Activated T-helper 2 cell treated with anti-CD3 and anti-CD28 coated beads, Interferon-gamma antibody, Interleukin-2, Interleukin-4, amounts not matched to agents 10 μg/mL and 5 μg/mL and 100 μg/mL, durations not matched to agents 14 hours and 24 hours and 36 hours (primary cell): ENCODE measurements around the gene HIF3A. TPM values are rescaled to one million over a fixed set of nuclear protein-coding genes. Genes with fewer than 3 reads are reported as not detected.
"Not testable (repeated sequence)": the region's sequence is repeated elsewhere in the genome, so short reads cannot be mapped to it uniquely, and the experiment has no call there.

Source experiments
- DNase-seq: peaks from one replicate; pipeline ENCODE4 v3.0.0; 2021; ENCODE audit warnings: low spot score
- H3K27ac Mint-ChIP-seq: one replicate; pipeline ENCODE4 v1.8.0; 2021; ENCODE audit warnings: mixed read lengths
- H3K27me3 Mint-ChIP-seq: one replicate; pipeline ENCODE4 v1.8.0; 2021; ENCODE audit warnings: low read depth, mixed read lengths
- H3K36me3 Mint-ChIP-seq: one replicate; pipeline ENCODE4 v1.8.0; 2021; ENCODE audit warnings: low read depth, mixed read lengths
- H3K4me1 Mint-ChIP-seq: one replicate; pipeline ENCODE4 v1.8.0; 2021; ENCODE audit warnings: low read depth, mixed read lengths
- H3K4me3 Mint-ChIP-seq: one replicate; pipeline ENCODE4 v1.8.0; 2021; ENCODE audit warnings: low read depth, mild to moderate bottlenecking, moderate library complexity, mixed read lengths
- H3K9me3 Mint-ChIP-seq: one replicate; pipeline ENCODE4 v1.8.0; 2021; ENCODE audit warnings: mixed read lengths
- intact Hi-C: fragments of 100-400 bp; cut with micrococcal nuclease; formaldehyde crosslinking; loops from one replicate; pipeline ENCODE4 v1.15.1; 2023
- total RNA-seq: library from RNA; stranded (reverse); gene quantifications from 2 replicates; pipeline ENCODE4 v1.2.3, GENCODE V29; 2022

Gene HIF3A
- total RNA-seq, 1 donor from 2014 or later = not detected

DNA sequence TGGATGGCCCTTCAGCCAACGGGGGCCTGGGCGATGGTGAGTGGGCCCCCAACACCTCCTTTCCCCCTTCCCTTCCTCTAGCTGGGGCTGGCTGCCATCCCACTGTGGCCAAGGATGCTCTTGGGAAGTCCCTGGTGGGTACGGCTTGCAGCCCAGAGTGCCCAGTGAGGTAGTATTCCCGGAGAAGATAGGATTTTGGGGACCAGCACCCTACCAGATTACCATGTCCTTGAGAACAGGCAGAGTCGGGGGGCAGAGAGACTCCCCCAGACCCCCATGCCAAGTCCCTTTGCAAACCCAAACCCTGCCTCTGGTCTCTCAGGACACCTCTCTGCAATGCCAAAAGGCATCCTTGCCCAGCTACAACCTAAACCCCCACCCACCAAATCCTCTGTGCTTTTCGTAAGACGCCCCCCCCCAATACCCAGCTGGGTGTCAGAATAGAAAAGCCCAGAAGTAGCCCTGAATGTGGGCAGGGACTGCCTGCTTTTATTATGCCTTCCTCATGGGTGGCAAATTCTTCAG, 1.7 kb downstream of the HIF3A start:
- Mint-ChIP-seq H3K36me3 (no peaks in the 10 kb centered on the region), H3K27me3 (peaks cover 20% of the 10 kb centered on the region), H3K9me3 (no peaks in the 10 kb centered on the region), H3K4me3 (no peak overlapping the region), H3K27ac (no peak overlapping the region), H3K4me1 (no peaks in the 10 kb centered on the region)
- intact Hi-C loops = no loop called here
- DNase-seq = no peak

DNA sequence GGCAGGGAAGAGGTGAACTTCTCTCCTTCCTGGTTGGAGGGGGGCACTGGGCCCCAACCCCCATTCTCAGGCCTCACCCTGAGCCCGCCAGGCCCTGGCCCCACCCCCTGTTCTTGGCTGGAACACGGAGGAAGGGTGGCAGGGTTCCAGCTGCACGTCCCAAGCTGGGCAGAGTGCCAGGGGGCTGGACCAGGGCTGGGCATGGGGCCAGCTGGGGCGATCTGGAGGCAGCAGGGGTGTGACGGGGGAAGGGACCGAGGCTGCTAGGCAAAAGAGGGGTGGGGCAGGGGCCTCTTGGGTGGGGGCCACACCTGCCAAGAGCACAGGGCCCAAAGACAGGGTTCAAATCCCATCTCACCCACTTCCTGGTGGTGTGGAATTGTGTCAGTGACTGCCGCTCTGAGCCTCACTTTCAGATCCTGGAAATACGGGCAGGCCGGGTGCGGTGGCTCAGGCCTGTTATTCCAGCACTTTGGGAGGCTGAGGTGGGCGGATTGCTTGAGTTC, 2.2 kb downstream of the HIF3A start:
- DNase-seq = no peak
- no peak overlapping the region for H3K4me3 Mint-ChIP-seq
- intact Hi-C loops = no loop called here
- no peaks in the 10 kb centered on the region for H3K9me3 Mint-ChIP-seq
- H3K27me3 Mint-ChIP-seq = peaks cover 20% of the 10 kb centered on the region
- H3K4me1 Mint-ChIP-seq = no peaks in the 10 kb centered on the region
- no peaks in the 10 kb centered on the region for H3K36me3 Mint-ChIP-seq
- no peak overlapping the region for H3K27ac Mint-ChIP-seq

DNA sequence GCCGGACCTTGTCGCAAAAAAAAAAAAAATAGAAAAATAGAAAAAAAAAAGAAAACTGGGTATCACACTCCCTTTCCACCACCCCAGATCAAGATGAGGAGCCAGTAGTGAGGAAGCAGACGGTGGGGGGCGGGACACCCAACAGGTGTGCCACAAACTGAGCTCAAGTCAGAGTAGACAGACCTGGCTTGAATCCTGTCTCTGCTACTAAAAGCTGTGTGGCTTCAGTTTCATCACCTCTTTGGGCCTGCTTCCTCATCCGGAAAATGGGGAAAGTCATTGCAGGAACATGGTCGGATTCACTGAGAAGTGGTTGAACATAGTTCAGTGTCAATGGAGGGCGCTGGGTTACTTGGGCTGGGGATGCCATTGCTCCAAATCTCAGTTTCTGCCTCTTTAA, 2.9 kb downstream of the HIF3A start:
- no peak overlapping the region for H3K4me3 Mint-ChIP-seq
- H3K27me3 Mint-ChIP-seq = peaks cover 19% of the 10 kb centered on the region
- DNase-seq = no peak
- H3K36me3 Mint-ChIP-seq = no peaks in the 10 kb centered on the region
- no peaks in the 10 kb centered on the region for H3K9me3 Mint-ChIP-seq
- intact Hi-C loops = no loop called here
- no peaks in the 10 kb centered on the region for H3K4me1 Mint-ChIP-seq
- H3K27ac Mint-ChIP-seq = no peak overlapping the region

DNA sequence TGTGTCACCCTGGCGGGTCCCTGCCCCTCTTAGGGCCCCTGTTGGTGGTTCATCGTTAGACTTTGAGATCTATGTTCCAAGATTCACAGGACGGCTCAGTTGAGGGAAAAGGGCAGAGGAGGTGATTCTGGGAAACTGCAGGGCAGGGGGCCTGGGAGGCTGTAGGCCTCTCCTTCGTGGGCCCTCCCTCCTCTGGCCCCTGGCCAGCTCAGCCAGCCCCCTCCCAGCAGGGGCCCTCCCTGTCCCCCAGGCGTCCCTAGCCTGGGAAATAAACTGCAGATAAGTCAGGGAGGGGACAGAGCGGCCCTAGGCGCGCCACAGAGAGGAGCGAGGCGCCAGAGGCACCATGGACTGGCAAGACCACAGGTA, 6.5 kb downstream of the HIF3A start:
- no peak for DNase-seq
- peaks cover 6% of the 10 kb centered on the region for H3K27me3 Mint-ChIP-seq
- H3K4me1 Mint-ChIP-seq = no peaks in the 10 kb centered on the region
- H3K9me3 Mint-ChIP-seq = peaks cover 13% of the 10 kb centered on the region
- H3K36me3 Mint-ChIP-seq = no peaks in the 10 kb centered on the region
- no peak overlapping the region for H3K4me3 Mint-ChIP-seq
- intact Hi-C loops = no loop called here
- H3K27ac Mint-ChIP-seq = no peak overlapping the region

DNA sequence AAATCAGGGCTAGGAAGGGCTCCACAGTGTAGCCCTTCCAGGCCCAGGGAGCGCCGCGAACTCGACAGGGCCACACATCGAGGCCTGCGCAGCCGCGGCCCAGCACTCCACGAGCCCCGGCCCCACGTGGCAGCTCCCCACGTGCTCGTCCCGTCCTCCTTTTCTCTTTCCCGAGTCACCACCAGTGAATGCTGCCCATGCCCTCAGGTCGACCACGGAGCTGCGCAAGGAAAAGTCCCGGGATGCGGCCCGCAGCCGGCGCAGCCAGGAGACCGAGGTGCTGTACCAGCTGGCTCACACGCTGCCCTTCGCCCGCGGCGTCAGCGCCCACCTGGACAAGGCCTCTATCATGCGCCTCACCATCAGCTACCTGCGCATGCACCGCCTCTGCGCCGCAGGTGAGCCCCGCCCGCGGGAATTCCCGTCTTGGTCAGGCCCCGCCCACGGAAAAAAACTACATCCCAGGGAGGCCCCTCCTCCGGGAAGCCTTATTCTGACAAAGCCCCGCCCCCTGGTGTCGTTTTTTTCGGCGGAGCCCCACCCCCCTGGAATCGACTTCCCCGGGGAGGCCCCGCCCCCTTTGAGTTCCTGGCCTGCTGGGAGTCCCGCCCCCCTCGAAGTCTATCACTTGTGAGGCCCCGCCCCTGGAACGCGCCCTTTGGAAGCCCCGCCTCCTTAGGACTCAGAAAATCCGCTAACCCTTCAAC, 7.0 kb downstream of the HIF3A start:
- Mint-ChIP-seq H3K9me3 (peaks cover 13% of the 10 kb centered on the region), H3K4me3 (no peak overlapping the region), H3K4me1 (no peaks in the 10 kb centered on the region), H3K27ac (no peak overlapping the region), H3K27me3 (peaks cover 1% of the 10 kb centered on the region), H3K36me3 (no peaks in the 10 kb centered on the region)
- DNase-seq = no peak
- intact Hi-C loops = no loop called here

DNA sequence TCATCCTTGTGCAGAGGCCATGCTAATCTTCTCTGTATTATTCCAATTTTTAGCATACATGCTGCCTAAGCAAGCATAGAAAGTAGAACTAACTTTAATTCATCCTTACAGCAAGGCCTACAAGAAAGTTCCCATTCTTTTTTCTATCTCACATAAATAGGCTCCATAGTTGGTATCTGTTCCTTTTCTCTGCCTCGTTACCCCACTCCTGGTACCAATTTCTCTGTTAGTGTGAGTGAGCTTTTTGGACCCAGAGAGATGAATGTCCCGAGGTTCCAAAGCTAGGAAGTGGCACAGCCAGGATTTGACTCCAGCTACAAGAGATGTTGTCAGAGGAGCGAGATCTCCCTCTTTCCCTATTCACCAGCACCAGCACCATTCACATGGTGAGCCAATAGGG, 9.7 kb downstream of the HIF3A start:
- no peak for DNase-seq
- H3K4me1 Mint-ChIP-seq = no peaks in the 10 kb centered on the region
- peaks cover 13% of the 10 kb centered on the region for H3K9me3 Mint-ChIP-seq
- H3K36me3 Mint-ChIP-seq = no peaks in the 10 kb centered on the region
- H3K27ac Mint-ChIP-seq = no peak overlapping the region
- H3K4me3 Mint-ChIP-seq = no peak overlapping the region
- H3K27me3 Mint-ChIP-seq = no peaks in the 10 kb centered on the region
- intact Hi-C loops = no loop called here

DNA sequence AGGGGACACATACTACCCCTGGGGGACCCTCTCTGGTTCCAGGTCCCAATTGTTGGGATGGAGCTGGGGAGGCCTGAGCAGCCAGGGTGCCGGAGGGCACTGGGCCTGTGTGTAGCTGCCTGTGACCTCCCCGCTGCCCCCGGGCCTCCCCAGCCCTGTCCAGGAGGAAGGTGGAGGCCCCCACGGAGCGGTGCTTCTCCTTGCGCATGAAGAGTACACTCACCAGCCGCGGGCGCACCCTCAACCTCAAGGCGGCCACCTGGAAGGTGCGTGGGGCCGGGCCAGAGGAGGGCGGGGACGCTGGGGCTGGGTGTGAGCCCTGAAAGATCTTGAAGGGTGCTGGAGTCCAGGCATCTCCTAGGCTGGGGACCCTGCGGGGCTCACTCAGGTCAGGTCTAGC, 11.7 kb downstream of the HIF3A start:
- DNase-seq = no peak
- no peak overlapping the region for H3K4me3 Mint-ChIP-seq
- peaks cover 13% of the 10 kb centered on the region for H3K9me3 Mint-ChIP-seq
- no peak overlapping the region for H3K27ac Mint-ChIP-seq
- H3K4me1 Mint-ChIP-seq = no peaks in the 10 kb centered on the region
- intact Hi-C loops = no loop called here
- H3K36me3 Mint-ChIP-seq = no peaks in the 10 kb centered on the region
- H3K27me3 Mint-ChIP-seq = no peaks in the 10 kb centered on the region

DNA sequence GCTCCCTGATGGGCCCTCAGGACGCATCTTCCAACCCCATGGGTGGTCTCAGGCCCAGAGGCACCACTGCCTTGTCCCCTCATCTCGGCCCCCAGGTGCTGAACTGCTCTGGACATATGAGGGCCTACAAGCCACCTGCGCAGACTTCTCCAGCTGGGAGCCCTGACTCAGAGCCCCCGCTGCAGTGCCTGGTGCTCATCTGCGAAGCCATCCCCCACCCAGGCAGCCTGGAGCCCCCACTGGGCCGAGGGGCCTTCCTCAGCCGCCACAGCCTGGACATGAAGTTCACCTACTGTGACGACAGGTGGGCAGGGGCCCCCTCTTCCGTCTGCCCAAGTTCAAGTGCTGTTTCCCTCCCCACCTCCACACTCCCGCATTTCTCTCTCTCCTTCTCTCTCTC, 12.2 kb downstream of the HIF3A start:
- Mint-ChIP-seq H3K4me1 (no peaks in the 10 kb centered on the region), H3K27ac (no peak overlapping the region), H3K4me3 (no peak overlapping the region), H3K36me3 (no peaks in the 10 kb centered on the region), H3K9me3 (peaks cover 13% of the 10 kb centered on the region), H3K27me3 (no peaks in the 10 kb centered on the region)
- no peak for DNase-seq
- intact Hi-C loops = no loop called here

DNA sequence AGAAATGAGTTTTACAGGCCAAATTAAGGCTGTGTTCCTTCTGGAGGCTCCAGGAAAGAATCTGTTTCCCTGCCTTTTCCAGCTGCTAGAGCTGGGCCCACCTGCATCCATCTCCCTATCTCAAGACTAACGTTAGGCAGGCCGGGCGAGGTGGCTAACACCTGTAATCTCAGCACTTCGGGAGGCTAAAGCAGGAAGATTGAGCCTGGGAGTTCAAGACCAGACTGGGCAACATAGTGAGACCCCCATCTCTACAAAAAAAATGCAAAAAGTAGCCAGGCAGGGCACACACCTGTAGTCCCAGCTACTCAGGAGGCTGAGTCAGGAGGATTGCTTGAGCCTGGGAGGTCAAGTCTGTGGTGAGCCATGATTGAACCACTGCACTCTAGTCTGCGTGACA, 14.6 kb downstream of the HIF3A start:
- intact Hi-C loops = no loop called here
- Mint-ChIP-seq H3K36me3 (no peaks in the 10 kb centered on the region), H3K27me3 (no peaks in the 10 kb centered on the region), H3K4me1 (no peaks in the 10 kb centered on the region), H3K27ac (no peak overlapping the region), H3K4me3 (no peak overlapping the region), H3K9me3 (peaks cover 8% of the 10 kb centered on the region)
- DNase-seq = no peak

DNA sequence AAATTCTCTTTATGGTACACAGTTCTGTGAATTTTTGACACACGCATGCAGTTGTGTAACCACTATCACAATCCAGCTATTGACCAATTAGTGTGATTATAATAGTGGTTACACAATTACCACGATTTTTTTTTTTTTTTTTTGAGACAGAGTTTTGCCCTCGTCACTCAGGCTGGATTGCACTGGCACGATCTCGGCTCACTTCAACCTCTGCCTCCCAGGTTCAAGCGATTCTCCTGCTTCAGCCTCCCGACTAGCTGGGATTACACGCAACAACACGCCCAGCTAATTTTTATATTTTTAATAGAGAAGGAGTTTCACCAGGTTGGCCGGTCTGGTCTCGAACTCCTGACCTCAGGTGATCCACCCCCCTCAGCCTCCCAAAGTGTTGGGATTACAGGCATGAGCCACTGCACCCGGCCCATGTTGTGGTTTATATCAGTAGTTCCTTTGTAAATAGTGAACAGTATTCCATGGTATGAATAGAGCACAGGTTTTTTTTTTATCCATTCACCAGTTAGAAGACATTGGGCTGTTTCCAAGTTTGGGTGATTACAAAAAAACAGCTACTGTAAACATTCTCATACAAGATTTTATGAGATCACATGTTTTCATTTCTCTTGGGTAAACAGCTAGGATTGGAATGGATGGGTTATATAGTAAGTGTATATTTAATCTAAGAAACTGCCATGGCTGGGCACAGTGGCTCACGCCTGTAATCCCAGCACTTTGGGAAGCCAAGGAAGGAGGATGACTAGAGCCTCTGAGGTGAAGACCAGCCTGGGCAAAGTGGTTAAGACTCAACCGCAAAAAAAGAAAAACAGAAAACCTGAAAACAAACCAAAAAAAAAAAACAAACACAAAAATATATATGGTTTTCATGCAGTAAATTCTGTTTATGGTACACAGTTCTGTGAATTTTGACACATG, 17.0 kb downstream of the HIF3A start:
- H3K27me3 Mint-ChIP-seq, H3K27ac Mint-ChIP-seq, intact Hi-C loops, DNase-seq, H3K9me3 Mint-ChIP-seq, H3K36me3 Mint-ChIP-seq, H3K4me3 Mint-ChIP-seq, H3K4me1 Mint-ChIP-seq: not testable (repeated sequence)

DNA sequence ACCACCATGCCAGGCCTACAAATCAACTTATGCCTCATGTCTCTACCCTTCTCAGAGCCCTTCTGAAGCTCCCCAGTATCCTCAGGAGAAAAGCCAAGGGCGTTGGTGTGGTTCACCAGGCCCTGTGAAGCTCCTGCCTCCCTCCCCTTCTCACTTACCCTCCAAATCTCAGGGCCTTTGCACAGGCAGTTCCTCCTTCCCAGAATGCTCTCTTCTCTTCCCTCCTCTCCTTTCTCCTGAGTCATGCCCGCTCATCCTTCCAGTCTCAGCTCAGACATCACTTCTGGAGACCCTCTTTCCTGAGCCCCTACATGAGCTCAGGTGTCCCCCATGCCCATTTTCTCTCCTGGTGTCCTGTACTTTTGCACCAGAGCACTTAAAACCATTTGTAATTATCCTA, 20.5 kb downstream of the HIF3A start:
- Mint-ChIP-seq H3K27me3 (no peaks in the 10 kb centered on the region), H3K4me3 (no peak overlapping the region), H3K9me3 (no peaks in the 10 kb centered on the region), H3K36me3 (no peaks in the 10 kb centered on the region), H3K4me1 (no peaks in the 10 kb centered on the region), H3K27ac (no peak overlapping the region)
- intact Hi-C loops = no loop called here
- DNase-seq = no peak

DNA sequence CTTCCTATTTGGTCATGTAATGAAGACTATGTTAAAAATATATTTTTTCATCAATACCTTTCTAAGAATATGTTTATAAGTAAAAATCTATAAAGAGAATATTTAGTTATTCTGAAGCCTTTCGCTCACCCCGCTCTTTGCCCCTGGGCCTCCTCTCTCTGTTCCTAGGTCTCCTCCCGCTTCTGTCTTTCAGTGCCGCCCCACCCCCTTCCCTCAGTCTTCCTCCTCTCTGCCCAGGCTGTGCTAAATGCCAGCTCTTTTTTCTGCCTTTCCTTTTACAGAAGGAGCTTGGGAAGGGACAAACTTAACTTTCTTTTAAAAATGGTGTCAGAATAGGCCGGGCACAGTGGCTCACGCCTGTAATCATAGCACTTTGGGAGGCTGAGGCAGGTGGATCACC, 22.8 kb downstream of the HIF3A start:
- no peak overlapping the region for H3K27ac Mint-ChIP-seq
- H3K27me3 Mint-ChIP-seq = no peaks in the 10 kb centered on the region
- intact Hi-C loops = no loop called here
- H3K36me3 Mint-ChIP-seq = no peaks in the 10 kb centered on the region
- no peak overlapping the region for H3K4me3 Mint-ChIP-seq
- no peaks in the 10 kb centered on the region for H3K4me1 Mint-ChIP-seq
- H3K9me3 Mint-ChIP-seq = no peaks in the 10 kb centered on the region
- no peak for DNase-seq

DNA sequence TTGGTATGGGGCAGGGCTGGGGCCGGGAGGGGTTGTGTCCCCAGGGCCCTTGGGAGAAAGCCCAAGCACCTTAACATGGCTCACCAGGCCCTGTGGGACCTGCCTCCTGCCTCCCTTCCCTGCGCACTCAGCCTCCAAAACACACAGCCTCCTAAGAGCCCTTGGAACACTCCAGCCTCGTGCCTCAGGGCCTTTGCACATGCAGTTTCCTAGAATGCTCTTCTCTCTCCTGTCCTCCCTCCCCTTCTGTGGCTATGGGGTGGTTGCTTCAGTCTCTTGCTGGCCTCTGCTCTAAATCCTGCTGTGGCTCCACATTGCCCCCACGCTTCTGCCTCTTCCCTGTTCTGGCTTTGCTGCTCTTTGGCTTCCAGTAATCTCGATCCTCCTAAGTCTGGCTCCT, 23.7 kb downstream of the HIF3A start:
- no peak for DNase-seq
- no peak overlapping the region for H3K4me3 Mint-ChIP-seq
- H3K27me3 Mint-ChIP-seq = no peaks in the 10 kb centered on the region
- H3K9me3 Mint-ChIP-seq = no peaks in the 10 kb centered on the region
- no peak overlapping the region for H3K27ac Mint-ChIP-seq
- H3K4me1 Mint-ChIP-seq = no peaks in the 10 kb centered on the region
- no peaks in the 10 kb centered on the region for H3K36me3 Mint-ChIP-seq
- intact Hi-C loops = no loop called here
